GM23338 (cell line): ENCODE data around the gene NEURL1B. TPM values are rescaled to one million over a fixed set of nuclear protein-coding genes. Genes with fewer than 3 reads are reported as not detected.

ENCODE experiments used
- ATAC-seq: fragments of 200-7000 bp; cut with Tn5 transposase; 3 replicates; pipeline ENCODE4 v1.9.1; 2020
- DNase-seq: peaks from one replicate; pipeline ENCODE4 v3.0.0-alpha.2; 2015; ENCODE audit warnings: low spot score
- H2AFZ ChIP-seq: fragments of 200-600 bp; sonication (generic); 2 replicates; pipeline ENCODE4 v1.8.0; 2016; ENCODE audit warnings: antibody characterized with exemption, mild to moderate bottlenecking, moderate library complexity
- H3F3A ChIP-seq: fragments of 200-600 bp; sonication (generic); replicated peaks from 2 replicates; pipeline ENCODE4 v1.8.0; 2017; ENCODE audit warnings: antibody characterized with exemption, mixed run types, low read depth
- H3K27ac ChIP-seq: fragments of 200-600 bp; sonication (generic); 2 replicates; pipeline ENCODE4 v1.6.1; 2016; ENCODE audit warnings: low read depth
- H3K27me3 ChIP-seq: fragments of 200-600 bp; sonication (generic); 2 replicates; pipeline ENCODE4 v1.8.0; 2016; ENCODE audit warnings: mild to moderate bottlenecking, mixed run types, moderate library complexity; ENCODE audit not compliant: insufficient read depth
- H3K36me3 ChIP-seq: fragments of 200-600 bp; sonication (generic); 2 replicates; pipeline ENCODE4 v1.8.0; 2016; ENCODE audit warnings: mild to moderate bottlenecking; ENCODE audit not compliant: insufficient read depth
- H3K4me1 ChIP-seq: fragments of 200-600 bp; sonication (generic); 2 replicates; pipeline ENCODE4 v1.8.0; 2016; ENCODE audit warnings: mild to moderate bottlenecking, moderate library complexity; ENCODE audit not compliant: insufficient read depth
- H3K4me2 ChIP-seq: fragments of 200-600 bp; sonication (generic); 2 replicates; pipeline ENCODE4 v1.7.1; 2017; ENCODE audit warnings: mixed run types
- H3K4me3 ChIP-seq: fragments of 200-600 bp; sonication (generic); 2 replicates; pipeline ENCODE4 v1.6.1; 2016; ENCODE audit warnings: mixed run types
- H3K79me2 ChIP-seq: fragments of 200-600 bp; sonication (generic); replicated peaks from 2 replicates; pipeline ENCODE4 v1.8.0; 2017; ENCODE audit warnings: mild to moderate bottlenecking; ENCODE audit not compliant: insufficient read depth
- H3K9me2 ChIP-seq: fragments of 200-600 bp; sonication (generic); 2 replicates; pipeline ENCODE4 v1.8.0; 2017; ENCODE audit not compliant: insufficient read depth
- H4K20me1 ChIP-seq: fragments of 200-600 bp; sonication (generic); replicated peaks from 2 replicates; pipeline ENCODE4 v1.8.0; 2017; ENCODE audit warnings: mild to moderate bottlenecking; ENCODE audit not compliant: insufficient read depth
- H3K27ac Mint-ChIP-seq: 2 replicates; pipeline ENCODE4 v1.8.0; 2020; ENCODE audit warnings: inconsistent platforms, mild to moderate bottlenecking, moderate library complexity, mixed read lengths
- H3K27me3 Mint-ChIP-seq: 3 replicates; pipeline ENCODE4 v1.8.0; 2022; ENCODE audit warnings: low read depth, mild to moderate bottlenecking, moderate library complexity, mixed read lengths, inconsistent platforms; ENCODE audit not compliant: insufficient read depth, poor library complexity
- H3K36me3 Mint-ChIP-seq: 3 replicates; pipeline ENCODE4 v1.8.0; 2021; ENCODE audit warnings: low read depth, mild to moderate bottlenecking, inconsistent platforms, moderate library complexity, mixed read lengths
- H3K4me1 Mint-ChIP-seq: 3 replicates; pipeline ENCODE4 v1.8.0; 2020; ENCODE audit warnings: mild to moderate bottlenecking, inconsistent platforms, mixed read lengths
- H3K4me3 Mint-ChIP-seq: 3 replicates; pipeline ENCODE4 v1.8.0; 2021; ENCODE audit warnings: moderate library complexity, mild to moderate bottlenecking, inconsistent platforms, mixed read lengths
- H3K9me3 Mint-ChIP-seq: 3 replicates; pipeline ENCODE4 v1.8.0; 2020; ENCODE audit warnings: moderate library complexity, mild to moderate bottlenecking, inconsistent platforms, mixed read lengths
- CREB1 ChIP-seq: fragments of 250-450 bp; sonication (Bioruptor Pico); IDR thresholded peaks from 2 replicates; pipeline ENCODE4 v1.5.0; 2020; ENCODE audit warnings: low read depth, mild to moderate bottlenecking, moderate library complexity
- EZH2 ChIP-seq: fragments of 200-600 bp; sonication (generic); IDR thresholded peaks from one replicate; pipeline ENCODE4 v1.8.0; 2017; ENCODE audit warnings: antibody characterized with exemption, mild to moderate bottlenecking, low read depth; ENCODE audit not compliant: unreplicated experiment
- JUNB ChIP-seq: IDR thresholded peaks from one replicate; pipeline ENCODE4 v1.6.1; 2016; ENCODE audit warnings: antibody characterized with exemption; ENCODE audit not compliant: unreplicated experiment
- NANOG ChIP-seq: IDR thresholded peaks from 2 replicates; pipeline ENCODE4 v1.6.1; 2016; ENCODE audit warnings: antibody characterized with exemption, borderline replicate concordance
- POLR2AphosphoS5 ChIP-seq: IDR thresholded peaks from 2 replicates; pipeline ENCODE4 v1.6.1; 2016; ENCODE audit warnings: antibody characterized with exemption, low read depth
- ZNF331 ChIP-seq: fragments of 250-450 bp; sonication (Bioruptor Pico); IDR thresholded peaks from 2 replicates; pipeline ENCODE4 v1.5.0; 2020; ENCODE audit warnings: low read depth, mild to moderate bottlenecking, moderate library complexity
- polyA plus RNA-seq: library from polyadenylated mRNA; unstranded; fragments of >200 nt; fragmentation: Nextera tagmentation; extraction: Ambion mirVana; gene quantifications from 2 replicates; pipeline ENCODE4 v1.2.1, GENCODE V29; 2016
- total RNA-seq: library from RNA; depleted of rRNA; stranded (reverse); fragments of >200 nt; shearing (Covaris generic); gene quantifications from 2 replicates; pipeline ENCODE4 v1.2.3, GENCODE V29; 2014
- TF ChIP-seq, protein P1 (sequence below), 2 experiments: fragments of 200-600 bp in 1 of 2; sonication (generic) in 1 of 2; conservative IDR thresholded peaks; 2 replicates each; pipeline versions ENCODE4 v1.5.1 to v1.6.1; 2016 to 2017; ENCODE audit warnings: antibody characterized with exemption in 2 of 2, low read depth in 2 of 2, mild to moderate bottlenecking in 2 of 2, moderate library complexity in 1 of 2
- TF ChIP-seq, protein P2 (sequence below): fragments of 250-450 bp; sonication (Bioruptor Pico); IDR thresholded peaks from 2 replicates; pipeline ENCODE4 v1.5.0; 2020; ENCODE audit warnings: mild to moderate bottlenecking, moderate library complexity

The NEURL1B gene
- total and polyA plus RNA-seq, 2 experiments from 2014 or later: 1.9 to 13.3 TPM

DNA sequence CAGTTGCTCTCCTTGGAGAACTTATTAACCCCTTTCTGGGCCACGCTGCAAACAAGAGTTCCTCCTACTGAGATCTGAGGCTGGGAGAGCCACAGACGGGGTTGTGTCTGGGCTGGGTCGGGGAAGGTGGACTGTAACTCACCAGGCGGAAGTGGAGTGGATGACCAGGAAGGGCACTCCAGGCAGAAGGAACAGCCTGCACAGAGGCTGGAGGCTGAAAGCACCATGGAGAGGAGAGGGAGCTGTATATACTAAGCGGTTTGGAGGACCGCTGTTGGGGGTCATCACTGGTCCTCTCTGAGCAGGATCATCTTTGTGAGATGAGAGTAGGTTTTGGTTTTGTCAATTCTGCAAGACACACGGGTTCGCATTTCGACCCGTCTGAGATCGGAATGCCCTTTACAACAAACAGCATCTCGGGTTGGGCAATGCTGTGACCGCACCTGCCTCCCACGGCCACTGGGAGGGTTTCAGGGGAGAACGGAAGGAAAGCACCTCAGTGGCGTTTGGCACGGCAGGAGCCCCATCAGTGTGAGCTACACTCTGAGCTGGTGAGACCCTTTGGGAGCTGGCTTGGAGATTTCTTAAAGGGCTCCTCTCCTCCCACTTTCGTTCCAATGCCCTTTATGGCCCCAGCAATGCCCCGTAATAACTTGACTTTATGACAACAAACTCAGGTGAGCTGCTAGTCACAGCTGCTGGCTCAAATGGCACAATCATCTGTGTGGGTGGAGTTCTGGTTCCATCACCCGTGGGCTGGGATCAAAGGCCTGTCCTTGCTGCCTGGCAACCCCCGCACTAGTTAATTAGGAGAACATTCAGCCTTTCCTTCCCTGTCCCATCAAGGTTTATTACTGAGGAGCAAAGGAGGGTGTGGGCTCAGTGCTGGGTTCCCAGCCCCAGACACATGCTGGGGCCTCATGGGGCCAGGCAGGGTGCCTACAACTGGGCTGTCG, 18.7 kb upstream of the NEURL1B start:
- no peak overlapping the region for H3K27ac Mint-ChIP-seq
- no peaks in the 10 kb centered on the region for H4K20me1 ChIP-seq
- no peak overlapping the region for H3K27ac ChIP-seq
- H3K27me3 Mint-ChIP-seq: peaks cover 15% of the 10 kb centered on the region
- H3K27me3 ChIP-seq: no peaks in the 10 kb centered on the region
- H3F3A ChIP-seq: 0 out of 2 replicates have a peak, but pooled peaks cover 2% of the 10 kb centered on the region
- no peak overlapping the region for H3K4me2 ChIP-seq
- peak; percentile 64 for ATAC-seq
- H3K36me3 ChIP-seq: no peaks in the 10 kb centered on the region
- no peaks in the 10 kb centered on the region for H3K9me2 ChIP-seq
- no peaks in the 10 kb centered on the region for H3K79me2 ChIP-seq
- peaks cover 52% of the 10 kb centered on the region for H3K4me1 Mint-ChIP-seq
- no peak overlapping the region for H3K4me3 Mint-ChIP-seq
- 0 out of 2 replicates have a peak overlapping the region, but pooled peaks have one; percentile 21 for H2AFZ ChIP-seq
- no peaks in the 10 kb centered on the region for H3K36me3 Mint-ChIP-seq
- no peak overlapping the region for H3K4me3 ChIP-seq
- TF ChIP-seq POLR2AphosphoS5 (no peak), CREB1 (CRISPR knock-in tag) (no peak)
- TF ChIP-seq, protein P1, sequence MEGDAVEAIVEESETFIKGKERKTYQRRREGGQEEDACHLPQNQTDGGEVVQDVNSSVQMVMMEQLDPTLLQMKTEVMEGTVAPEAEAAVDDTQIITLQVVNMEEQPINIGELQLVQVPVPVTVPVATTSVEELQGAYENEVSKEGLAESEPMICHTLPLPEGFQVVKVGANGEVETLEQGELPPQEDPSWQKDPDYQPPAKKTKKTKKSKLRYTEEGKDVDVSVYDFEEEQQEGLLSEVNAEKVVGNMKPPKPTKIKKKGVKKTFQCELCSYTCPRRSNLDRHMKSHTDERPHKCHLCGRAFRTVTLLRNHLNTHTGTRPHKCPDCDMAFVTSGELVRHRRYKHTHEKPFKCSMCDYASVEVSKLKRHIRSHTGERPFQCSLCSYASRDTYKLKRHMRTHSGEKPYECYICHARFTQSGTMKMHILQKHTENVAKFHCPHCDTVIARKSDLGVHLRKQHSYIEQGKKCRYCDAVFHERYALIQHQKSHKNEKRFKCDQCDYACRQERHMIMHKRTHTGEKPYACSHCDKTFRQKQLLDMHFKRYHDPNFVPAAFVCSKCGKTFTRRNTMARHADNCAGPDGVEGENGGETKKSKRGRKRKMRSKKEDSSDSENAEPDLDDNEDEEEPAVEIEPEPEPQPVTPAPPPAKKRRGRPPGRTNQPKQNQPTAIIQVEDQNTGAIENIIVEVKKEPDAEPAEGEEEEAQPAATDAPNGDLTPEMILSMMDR (conservative IDR thresholded peaks at IDR 0.05; ENCODE audit: low read depth in 2 of 2): peak in 1 of 2 experiments; percentile 28; a peak in 3 of 4 replicates
- H3K4me1 ChIP-seq: peaks cover 24% of the 10 kb centered on the region
- H3K9me3 Mint-ChIP-seq: no peaks in the 10 kb centered on the region
- DNase-seq: peak; percentile 66

DNA sequence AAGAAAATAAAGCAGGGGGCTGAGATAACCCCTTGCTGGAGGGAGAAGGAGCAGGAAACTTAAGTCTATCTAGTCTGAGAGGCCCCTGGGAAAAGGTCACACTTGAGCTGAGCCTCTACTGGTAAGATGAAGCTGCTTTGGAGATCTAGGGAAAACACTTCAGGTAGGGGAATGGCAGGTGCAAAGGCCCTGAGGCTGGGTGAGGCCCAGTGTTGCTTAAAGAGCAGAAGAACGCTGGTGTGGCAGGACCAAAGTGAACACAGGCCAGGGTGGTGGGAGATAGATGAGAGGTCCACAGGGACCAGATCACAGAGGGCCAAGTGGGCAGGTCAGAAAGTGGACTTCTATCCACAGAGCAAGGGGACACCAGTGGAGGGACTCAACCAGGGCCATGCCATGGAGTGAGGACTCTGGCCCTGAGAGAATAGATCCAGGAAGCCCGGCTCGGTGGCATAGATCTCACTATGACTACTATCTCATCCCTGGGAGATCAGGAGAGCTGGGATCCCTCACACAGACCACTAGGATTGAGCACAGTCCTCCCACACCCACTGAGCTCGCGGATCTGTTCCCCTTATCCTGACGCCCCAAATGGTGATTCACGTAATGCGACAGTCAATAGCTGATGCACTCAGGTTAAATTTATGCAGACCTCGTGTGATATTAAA, 17.6 kb upstream of the NEURL1B start:
- peaks cover 62% of the 10 kb centered on the region for H3K4me1 Mint-ChIP-seq
- ATAC-seq (no peak), DNase-seq (no peak)
- no peak overlapping the region for H3K27ac ChIP-seq
- H3K4me2 ChIP-seq: no peak overlapping the region
- H3K9me3 Mint-ChIP-seq: no peaks in the 10 kb centered on the region
- peaks cover 27% of the 10 kb centered on the region for H3K4me1 ChIP-seq
- H3K9me2 ChIP-seq: no peaks in the 10 kb centered on the region
- H3K36me3 ChIP-seq: no peaks in the 10 kb centered on the region
- no peak overlapping the region for H3K4me3 Mint-ChIP-seq
- no peaks in the 10 kb centered on the region for H3F3A ChIP-seq
- H3K4me3 ChIP-seq: no peak overlapping the region
- no peaks in the 10 kb centered on the region for H3K79me2 ChIP-seq
- no peaks in the 10 kb centered on the region for H4K20me1 ChIP-seq
- H3K27me3 Mint-ChIP-seq: peaks cover 14% of the 10 kb centered on the region
- H3K27ac Mint-ChIP-seq: no peak overlapping the region
- H3K36me3 Mint-ChIP-seq: no peaks in the 10 kb centered on the region
- no peaks in the 10 kb centered on the region for H3K27me3 ChIP-seq
- no peak overlapping the region for H2AFZ ChIP-seq
- TF ChIP-seq JUNB (no peak), EZH2 (no peak), CREB1 (CRISPR knock-in tag) (no peak), NANOG (no peak), ZNF331 (CRISPR knock-in tag) (no peak)
- TF ChIP-seq, protein P1 (conservative IDR thresholded peaks at IDR 0.05; ENCODE audit: low read depth in 2 of 2): no peak
- TF ChIP-seq, protein P2, sequence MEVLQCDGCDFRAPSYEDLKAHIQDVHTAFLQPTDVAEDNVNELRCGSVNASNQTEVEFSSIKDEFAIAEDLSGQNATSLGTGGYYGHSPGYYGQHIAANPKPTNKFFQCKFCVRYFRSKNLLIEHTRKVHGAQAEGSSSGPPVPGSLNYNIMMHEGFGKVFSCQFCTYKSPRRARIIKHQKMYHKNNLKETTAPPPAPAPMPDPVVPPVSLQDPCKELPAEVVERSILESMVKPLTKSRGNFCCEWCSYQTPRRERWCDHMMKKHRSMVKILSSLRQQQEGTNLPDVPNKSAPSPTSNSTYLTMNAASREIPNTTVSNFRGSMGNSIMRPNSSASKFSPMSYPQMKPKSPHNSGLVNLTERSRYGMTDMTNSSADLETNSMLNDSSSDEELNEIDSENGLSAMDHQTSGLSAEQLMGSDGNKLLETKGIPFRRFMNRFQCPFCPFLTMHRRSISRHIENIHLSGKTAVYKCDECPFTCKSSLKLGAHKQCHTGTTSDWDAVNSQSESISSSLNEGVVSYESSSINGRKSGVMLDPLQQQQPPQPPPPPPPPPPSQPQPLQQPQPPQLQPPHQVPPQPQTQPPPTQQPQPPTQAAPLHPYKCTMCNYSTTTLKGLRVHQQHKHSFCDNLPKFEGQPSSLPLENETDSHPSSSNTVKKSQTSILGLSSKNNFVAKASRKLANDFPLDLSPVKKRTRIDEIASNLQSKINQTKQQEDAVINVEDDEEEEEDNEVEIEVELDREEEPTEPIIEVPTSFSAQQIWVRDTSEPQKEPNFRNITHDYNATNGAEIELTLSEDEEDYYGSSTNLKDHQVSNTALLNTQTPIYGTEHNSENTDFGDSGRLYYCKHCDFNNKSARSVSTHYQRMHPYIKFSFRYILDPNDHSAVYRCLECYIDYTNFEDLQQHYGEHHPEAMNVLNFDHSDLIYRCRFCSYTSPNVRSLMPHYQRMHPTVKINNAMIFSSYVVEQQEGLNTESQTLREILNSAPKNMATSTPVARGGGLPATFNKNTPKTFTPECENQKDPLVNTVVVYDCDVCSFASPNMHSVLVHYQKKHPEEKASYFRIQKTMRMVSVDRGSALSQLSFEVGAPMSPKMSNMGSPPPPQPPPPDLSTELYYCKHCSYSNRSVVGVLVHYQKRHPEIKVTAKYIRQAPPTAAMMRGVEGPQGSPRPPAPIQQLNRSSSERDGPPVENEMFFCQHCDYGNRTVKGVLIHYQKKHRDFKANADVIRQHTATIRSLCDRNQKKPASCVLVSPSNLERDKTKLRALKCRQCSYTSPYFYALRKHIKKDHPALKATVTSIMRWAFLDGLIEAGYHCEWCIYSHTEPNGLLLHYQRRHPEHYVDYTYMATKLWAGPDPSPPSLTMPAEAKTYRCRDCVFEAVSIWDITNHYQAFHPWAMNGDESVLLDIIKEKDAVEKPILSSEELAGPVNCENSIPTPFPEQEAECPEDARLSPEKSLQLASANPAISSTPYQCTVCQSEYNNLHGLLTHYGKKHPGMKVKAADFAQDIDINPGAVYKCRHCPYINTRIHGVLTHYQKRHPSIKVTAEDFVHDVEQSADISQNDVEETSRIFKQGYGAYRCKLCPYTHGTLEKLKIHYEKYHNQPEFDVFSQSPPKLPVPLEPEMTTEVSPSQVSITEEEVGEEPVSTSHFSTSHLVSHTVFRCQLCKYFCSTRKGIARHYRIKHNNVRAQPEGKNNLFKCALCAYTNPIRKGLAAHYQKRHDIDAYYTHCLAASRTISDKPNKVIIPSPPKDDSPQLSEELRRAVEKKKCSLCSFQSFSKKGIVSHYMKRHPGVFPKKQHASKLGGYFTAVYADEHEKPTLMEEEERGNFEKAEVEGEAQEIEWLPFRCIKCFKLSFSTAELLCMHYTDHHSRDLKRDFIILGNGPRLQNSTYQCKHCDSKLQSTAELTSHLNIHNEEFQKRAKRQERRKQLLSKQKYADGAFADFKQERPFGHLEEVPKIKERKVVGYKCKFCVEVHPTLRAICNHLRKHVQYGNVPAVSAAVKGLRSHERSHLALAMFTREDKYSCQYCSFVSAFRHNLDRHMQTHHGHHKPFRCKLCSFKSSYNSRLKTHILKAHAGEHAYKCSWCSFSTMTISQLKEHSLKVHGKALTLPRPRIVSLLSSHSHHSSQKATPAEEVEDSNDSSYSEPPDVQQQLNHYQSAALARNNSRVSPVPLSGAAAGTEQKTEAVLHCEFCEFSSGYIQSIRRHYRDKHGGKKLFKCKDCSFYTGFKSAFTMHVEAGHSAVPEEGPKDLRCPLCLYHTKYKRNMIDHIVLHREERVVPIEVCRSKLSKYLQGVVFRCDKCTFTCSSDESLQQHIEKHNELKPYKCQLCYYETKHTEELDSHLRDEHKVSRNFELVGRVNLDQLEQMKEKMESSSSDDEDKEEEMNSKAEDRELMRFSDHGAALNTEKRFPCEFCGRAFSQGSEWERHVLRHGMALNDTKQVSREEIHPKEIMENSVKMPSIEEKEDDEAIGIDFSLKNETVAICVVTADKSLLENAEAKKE (CRISPR knock-in tag): no peak
